Measurements from ENCODE around the gene ACTR1A.
"Not testable (repeated sequence)": the region's sequence is repeated elsewhere in the genome, so short reads cannot be mapped to it uniquely, and the experiment has no call there.

Gene ACTR1A

GRCh38 chr10:102517553-102517952, 15.0 kb upstream of the ACTR1A start:
- in situ Hi-C loops (cut with MboI; ENCODE audit: low sequenced_read_pairs), result no loop called here

GRCh38 chr10:102515724-102516123, 13.2 kb upstream of the ACTR1A start:
- in situ Hi-C loops (cut with MboI; ENCODE audit: low sequenced_read_pairs), result no loop called here

GRCh38 chr10:102514487-102515311, 12.2 kb upstream of the ACTR1A start:
- in situ Hi-C loops (cut with MboI; ENCODE audit: low sequenced_read_pairs), result no loop called here

GRCh38 chr10:102511583-102512274, 9.2 kb upstream of the ACTR1A start:
- in situ Hi-C loops (cut with MboI; ENCODE audit: low sequenced_read_pairs), result no loop called here

GRCh38 chr10:102509387-102509786, 6.9 kb upstream of the ACTR1A start:
- in situ Hi-C loops (cut with MboI; ENCODE audit: low sequenced_read_pairs), result no loop called here

- in situ Hi-C loops (cut with MboI; ENCODE audit: low sequenced_read_pairs), result no loop called here
Observed at GRCh38 chr10:102508506-102508905, 6.0 kb upstream of the ACTR1A start.

GRCh38 chr10:102507521-102507920, 5.0 kb upstream of the ACTR1A start:
- in situ Hi-C loops (cut with MboI; ENCODE audit: low sequenced_read_pairs), result no loop called here

GRCh38 chr10:102505462-102506115, 3.1 kb upstream of the ACTR1A start:
- in situ Hi-C loops (cut with MboI; ENCODE audit: low sequenced_read_pairs), result no loop called here

- in situ Hi-C loops (cut with MboI; ENCODE audit: low sequenced_read_pairs), result no loop called here
Observed at GRCh38 chr10:102504976-102505300, 2.4 kb upstream of the ACTR1A start.

- in situ Hi-C loops (cut with MboI; ENCODE audit: low sequenced_read_pairs), result no loop called here
Observed at GRCh38 chr10:102504179-102504975, 1.9 kb upstream of the ACTR1A start.

GRCh38 chr10:102503264-102504178, 1.0 kb upstream of the ACTR1A start, which contains the start of gene SUFU:
Gene SUFU (plus strand): TSS chr10:102503972. CDS start chr10:102504153, 181 bp downstream.
- in situ Hi-C loops (cut with MboI; ENCODE audit: low sequenced_read_pairs), result no loop called here

- in situ Hi-C loops (cut with MboI; ENCODE audit: low sequenced_read_pairs), result no loop called here
Observed at GRCh38 chr10:102502029-102502336, 529 bp downstream of the ACTR1A start.

GRCh38 chr10:102501201-102502028, 1.1 kb downstream of the ACTR1A start:
- in situ Hi-C loops (cut with MboI; ENCODE audit: low sequenced_read_pairs), result no loop called here

- in situ Hi-C loops (cut with MboI; ENCODE audit: low sequenced_read_pairs), result not testable (repeated sequence)
Observed at GRCh38 chr10:102500686-102501085, 1.8 kb downstream of the ACTR1A start.

GRCh38 chr10:102499356-102499755, 3.2 kb downstream of the ACTR1A start:
- in situ Hi-C loops (cut with MboI; ENCODE audit: low sequenced_read_pairs), result no loop called here

- in situ Hi-C loops (cut with MboI; ENCODE audit: low sequenced_read_pairs), result no loop called here
Observed at GRCh38 chr10:102497545-102497944, 5.0 kb downstream of the ACTR1A start.

GRCh38 chr10:102493771-102494170, 8.7 kb downstream of the ACTR1A start:
- in situ Hi-C loops (cut with MboI; ENCODE audit: low sequenced_read_pairs), result no loop called here

- in situ Hi-C loops (cut with MboI; ENCODE audit: low sequenced_read_pairs), result no loop called here
Observed at GRCh38 chr10:102492983-102493382, 9.5 kb downstream of the ACTR1A start.

GRCh38 chr10:102492344-102492939, 10.1 kb downstream of the ACTR1A start:
- in situ Hi-C loops (cut with MboI; ENCODE audit: low sequenced_read_pairs), result no loop called here
